GM10266 (cell line): ENCODE measurements around the gene OR2G2.

Experiments
- DNase-seq: peaks from one replicate; pipeline ENCODE4 v3.0.0; 2012; ENCODE audit errors: extremely low spot score
- CTCF ChIP-seq: IDR thresholded peaks from 2 replicates; pipeline ENCODE4 v1.5.1; 2012; ENCODE audit warnings: mild to moderate bottlenecking, low read depth; ENCODE audit not compliant: control insufficient read depth, insufficient read depth; ENCODE audit errors: missing control alignments

OR2G2 gene

GRCh38 chr1:247588060-247588459 is at the start of gene OR2G2:
Gene OR2G2 (plus strand): TSS chr1:247588360. CDS start chr1:247588360, 0 bp downstream.
- no peak for DNase-seq
- TF ChIP-seq CTCF = no peak

GRCh38 chr1:247538561-247538960 is 49.6 kb upstream of the OR2G2 start:
- no peak for TF ChIP-seq CTCF
- DNase-seq = no peak

- DNase-seq = no peak
- no peak for TF ChIP-seq CTCF
These were observed 48.9 kb upstream of the OR2G2 start for GRCh38 chr1:247539215-247539614.

GRCh38 chr1:247540581-247540980 is 47.6 kb upstream of the OR2G2 start:
- no peak for TF ChIP-seq CTCF
- DNase-seq = no peak

- DNase-seq = no peak
- TF ChIP-seq CTCF = no peak
These were observed 45.3 kb upstream of the OR2G2 start for GRCh38 chr1:247542811-247543210.

- no peak for DNase-seq
- no peak for TF ChIP-seq CTCF
These were observed 40.1 kb upstream of the OR2G2 start for GRCh38 chr1:247548092-247548491.

GRCh38 chr1:247548769-247549182 is 39.4 kb upstream of the OR2G2 start, which contains the start of gene GCSAML:
Gene GCSAML (plus strand): TSS chr1:247549134. CDS start chr1:247549192, 58 bp downstream.
- TF ChIP-seq CTCF = no peak
- DNase-seq = no peak
